HEK293 (cell line): ENCODE measurements around the gene METTL23.
A peak's percentile ranks its signal among the peaks of the same experiment; 100 is the strongest.

Experiments used
- GLI4 ChIP-seq: fragments of 450-650 bp; formaldehyde crosslinking; IDR thresholded peaks from 2 replicates; pipeline ENCODE4 v1.5.1; 2016; ENCODE audit warnings: missing biosample characterization, missing genetic modification characterization
- HIC1 ChIP-seq: fragments of 450-650 bp; formaldehyde crosslinking; IDR thresholded peaks from 2 replicates; pipeline ENCODE4 v1.5.1; 2016; ENCODE audit warnings: missing biosample characterization, missing genetic modification characterization
- KLF1 ChIP-seq: fragments of 450-650 bp; formaldehyde crosslinking; IDR thresholded peaks from 2 replicates; pipeline ENCODE4 v1.5.1; 2016; ENCODE audit warnings: missing biosample characterization, missing genetic modification characterization
- KLF10 ChIP-seq: fragments of 450-650 bp; IDR thresholded peaks from 2 replicates; pipeline ENCODE4 v1.5.1; 2018; ENCODE audit warnings: missing biosample characterization, mild to moderate bottlenecking, missing genetic modification characterization
- KLF17 ChIP-seq: fragments of 450-650 bp; formaldehyde crosslinking; IDR thresholded peaks from 2 replicates; pipeline ENCODE4 v1.5.1; 2016; ENCODE audit warnings: missing biosample characterization, missing genetic modification characterization
- PATZ1 ChIP-seq: fragments of 450-650 bp; formaldehyde crosslinking; IDR thresholded peaks from 2 replicates; pipeline ENCODE4 v1.5.1; 2016; ENCODE audit warnings: missing biosample characterization, missing genetic modification characterization
- PRDM6 ChIP-seq: fragments of 450-650 bp; formaldehyde crosslinking; IDR thresholded peaks from 2 replicates; pipeline ENCODE4 v1.5.1; 2017; ENCODE audit warnings: missing biosample characterization, missing genetic modification characterization
- YY1 ChIP-seq: fragments of 450-650 bp; formaldehyde crosslinking; IDR thresholded peaks from 2 replicates; pipeline ENCODE4 v1.5.1; 2018; ENCODE audit warnings: missing biosample characterization, missing genetic modification characterization
- ZBTB10 ChIP-seq: fragments of 450-650 bp; formaldehyde crosslinking; IDR thresholded peaks from 2 replicates; pipeline ENCODE4 v1.5.1; 2016; ENCODE audit warnings: missing biosample characterization, missing genetic modification characterization
- ZBTB20 ChIP-seq: fragments of 450-650 bp; formaldehyde crosslinking; IDR thresholded peaks from 2 replicates; pipeline ENCODE4 v1.5.1; 2016; ENCODE audit warnings: missing biosample characterization, missing genetic modification characterization
- ZFP3 ChIP-seq: fragments of 450-650 bp; formaldehyde crosslinking; IDR thresholded peaks from 2 replicates; pipeline ENCODE4 v1.5.1; 2016; ENCODE audit warnings: low read depth, missing biosample characterization, missing genetic modification characterization
- ZNF169 ChIP-seq: fragments of 450-650 bp; formaldehyde crosslinking; IDR thresholded peaks from 2 replicates; pipeline ENCODE4 v1.5.1; 2016; ENCODE audit warnings: missing biosample characterization, missing genetic modification characterization
- ZNF18 ChIP-seq: fragments of 450-650 bp; formaldehyde crosslinking; IDR thresholded peaks from 2 replicates; pipeline ENCODE4 v1.5.1; 2016; ENCODE audit warnings: missing biosample characterization, missing genetic modification characterization
- ZNF324 ChIP-seq: fragments of 450-650 bp; formaldehyde crosslinking; IDR thresholded peaks from 2 replicates; pipeline ENCODE4 v1.5.1; 2016; ENCODE audit warnings: missing biosample characterization, missing genetic modification characterization
- ZNF362 ChIP-seq: fragments of 450-650 bp; formaldehyde crosslinking; IDR thresholded peaks from 2 replicates; pipeline ENCODE4 v1.5.1; 2016; ENCODE audit warnings: missing biosample characterization, missing genetic modification characterization
- ZNF423 ChIP-seq: fragments of 450-650 bp; formaldehyde crosslinking; IDR thresholded peaks from 2 replicates; pipeline ENCODE4 v1.5.1; 2016; ENCODE audit warnings: missing biosample characterization, missing genetic modification characterization
- ZNF426 ChIP-seq: fragments of 450-650 bp; formaldehyde crosslinking; IDR thresholded peaks from 2 replicates; pipeline ENCODE4 v1.5.1; 2017; ENCODE audit warnings: missing biosample characterization, missing genetic modification characterization, mild to moderate bottlenecking, inconsistent platforms, moderate library complexity
- ZNF501 ChIP-seq: fragments of 450-650 bp; formaldehyde crosslinking; IDR thresholded peaks from 2 replicates; pipeline ENCODE4 v1.5.1; 2016; ENCODE audit warnings: missing biosample characterization, missing genetic modification characterization
- ZNF513 ChIP-seq: fragments of 450-650 bp; IDR thresholded peaks from 2 replicates; pipeline ENCODE4 v1.5.1; 2018; ENCODE audit warnings: missing biosample characterization, missing genetic modification characterization
- ZNF514 ChIP-seq: fragments of 450-650 bp; formaldehyde crosslinking; IDR thresholded peaks from 2 replicates; pipeline ENCODE4 v1.5.1; 2016; ENCODE audit warnings: missing biosample characterization, missing genetic modification characterization
- ZNF580 ChIP-seq: fragments of 450-650 bp; formaldehyde crosslinking; IDR thresholded peaks from 2 replicates; pipeline ENCODE4 v1.5.1; 2016; ENCODE audit warnings: missing biosample characterization, missing genetic modification characterization
- ZNF624 ChIP-seq: fragments of 450-650 bp; formaldehyde crosslinking; IDR thresholded peaks from 2 replicates; pipeline ENCODE4 v1.5.1; 2017; ENCODE audit warnings: missing biosample characterization, missing genetic modification characterization
- ZNF670 ChIP-seq: fragments of 450-650 bp; formaldehyde crosslinking; IDR thresholded peaks from 2 replicates; pipeline ENCODE4 v1.5.1; 2016; ENCODE audit warnings: missing biosample characterization, missing genetic modification characterization, low read depth
- ZNF677 ChIP-seq: fragments of 450-650 bp; IDR thresholded peaks from 2 replicates; pipeline ENCODE4 v1.5.0; 2018; ENCODE audit warnings: missing biosample characterization, mild to moderate bottlenecking, missing genetic modification characterization, moderate library complexity
- ZSCAN16 ChIP-seq: fragments of 450-650 bp; formaldehyde crosslinking; IDR thresholded peaks from 2 replicates; pipeline ENCODE4 v1.5.1; 2016; ENCODE audit warnings: missing biosample characterization, missing genetic modification characterization

Gene METTL23

GRCh38 chr17:76697702-76698465, 28.8 kb upstream of the METTL23 start (continued):
- no peak for TF ChIP-seq ZBTB10 (tag by site-specific recombination)
- no peak for TF ChIP-seq ZNF426 (tag by site-specific recombination)
- no peak for TF ChIP-seq PRDM6
- TF ChIP-seq YY1 (tag by site-specific recombination), result peak; percentile 62; the same call in 1 of the 2 replicates
- no peak for TF ChIP-seq ZNF513
- no peak for TF ChIP-seq HIC1
- TF ChIP-seq KLF17 (tag by site-specific recombination), result peak; percentile 97
- TF ChIP-seq KLF1 (tag by site-specific recombination), result peak; percentile 64; the same call in 1 of the 2 replicates
- peak; percentile 84 for TF ChIP-seq ZBTB20 (tag by site-specific recombination)
- TF ChIP-seq ZNF18 (tag by site-specific recombination), result peak; percentile 56; the same call in 1 of the 2 replicates
- TF ChIP-seq ZNF423, result peak; percentile 81
- no peak for TF ChIP-seq ZNF169
- no peak for TF ChIP-seq KLF10
- no peak for TF ChIP-seq ZFP3 (tag by site-specific recombination)
- no peak for TF ChIP-seq ZNF501
- no peak for TF ChIP-seq ZNF670 (tag by site-specific recombination)
- TF ChIP-seq ZNF624 (tag by site-specific recombination), result no peak
- peak; percentile 85 for TF ChIP-seq ZNF580
- TF ChIP-seq ZNF677, result no peak
- 0 out of 2 replicates have a peak, but pooled peaks have one; percentile 55 for TF ChIP-seq GLI4 (tag by site-specific recombination)
- TF ChIP-seq ZSCAN16, result no peak
- no peak for TF ChIP-seq ZNF514
- no peak for TF ChIP-seq ZNF362 (tag by site-specific recombination)
- TF ChIP-seq PATZ1, result peak; percentile 87
- TF ChIP-seq ZNF324 (tag by site-specific recombination), result peak; percentile 89
